Cardiac muscle cell (in vitro differentiated cells and primary cell): ENCODE data around the gene LYPD6. TPM values are rescaled to one million over a fixed set of nuclear protein-coding genes. Genes with fewer than 3 reads are reported as not detected.

Experiments
- DNase-seq, 2 donors: peaks; one replicate each; pipeline versions ENCODE4 v3.0.0 to v3.0.0-alpha.2; 2010 to 2017; ENCODE audit warnings: low read depth in 1 of 2, low spot score in 1 of 2
- H3K27ac ChIP-seq: fragments of 200-600 bp; sonication (generic); 2 replicates; pipeline ENCODE4 v1.5.1; 2016
- H3K27me3 ChIP-seq: fragments of 200-600 bp; sonication (generic); 2 replicates; pipeline ENCODE4 v1.6.0; 2016; ENCODE audit warnings: control low read depth
- H3K36me3 ChIP-seq: fragments of 200-600 bp; sonication (generic); 2 replicates; pipeline ENCODE4 v1.5.1; 2016; ENCODE audit warnings: control low read depth
- H3K4me1 ChIP-seq: fragments of 200-600 bp; sonication (generic); 2 replicates; pipeline ENCODE4 v1.8.1; 2017; ENCODE audit warnings: low read depth, mild to moderate bottlenecking, mixed run types
- H3K4me3 ChIP-seq: fragments of 200-600 bp; sonication (generic); 2 replicates; pipeline ENCODE4 v1.5.1; 2016; ENCODE audit warnings: mild to moderate bottlenecking
- H3K9me3 ChIP-seq: fragments of 200-600 bp; sonication (generic); 2 replicates; pipeline ENCODE4 v1.5.1; 2017; ENCODE audit warnings: low read depth, mild to moderate bottlenecking, control low read depth
- CTCF ChIP-seq: IDR thresholded peaks from 2 replicates; pipeline ENCODE4 v1.5.1; 2012; ENCODE audit warnings: low read depth, mild to moderate bottlenecking, low read length
- polyA plus RNA-seq: library from polyadenylated mRNA; unstranded; fragments of >200 nt; fragmentation: Nextera tagmentation; extraction: Ambion mirVana; gene quantifications from 2 replicates; pipeline ENCODE4 v1.2.1, GENCODE V29; 2016
- total RNA-seq: library from RNA; depleted of rRNA; stranded (reverse); fragments of >200 nt; gene quantifications from 2 replicates; pipeline ENCODE4 v1.2.3, GENCODE V29; 2016

Gene LYPD6
- total and polyA plus RNA-seq, 2 experiments from 2014 or later: 5.8 to 7.6 TPM

DNA sequence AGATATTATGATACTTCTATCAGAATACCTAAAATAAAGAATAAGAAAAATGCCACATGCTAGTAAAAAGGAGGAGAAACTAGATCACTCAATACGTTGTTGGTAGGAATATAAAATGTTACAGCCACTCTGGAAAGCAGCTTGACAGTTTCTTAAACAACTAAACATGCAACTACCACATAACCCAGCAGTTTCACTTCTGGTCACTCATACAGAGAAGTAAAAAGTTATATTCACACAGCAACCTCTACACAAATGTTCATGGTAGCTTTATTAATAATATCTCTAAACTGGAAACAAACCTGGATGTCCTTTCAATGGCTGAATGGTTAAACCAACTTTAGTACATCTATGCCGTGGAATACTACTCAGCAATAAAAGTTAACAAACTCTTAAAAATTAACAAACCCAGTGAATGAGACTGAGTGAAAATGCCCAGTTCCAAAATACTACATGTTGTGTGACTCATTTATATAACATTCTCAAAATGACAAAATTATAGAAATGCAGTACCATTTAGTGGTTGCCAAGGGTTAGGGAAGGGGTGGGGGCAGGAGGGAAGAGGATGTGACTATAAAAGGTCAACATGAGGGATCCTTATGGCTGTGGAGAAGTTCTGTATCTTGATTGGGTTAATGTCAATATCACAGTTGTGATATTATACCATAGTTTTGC lies 133.1 kb downstream of the LYPD6 start:
- DNase-seq: no peak
- no peaks in the 10 kb centered on the region for H3K27me3 ChIP-seq
- H3K27ac ChIP-seq: no peak overlapping the region
- no peak overlapping the region for H3K4me3 ChIP-seq
- no peak for TF ChIP-seq CTCF
- H3K4me1 ChIP-seq: peaks cover 18% of the 10 kb centered on the region
- H3K36me3 ChIP-seq: no peaks in the 10 kb centered on the region
- no peaks in the 10 kb centered on the region for H3K9me3 ChIP-seq

GRCh38 chr2:149464396-149464795 lies 134.0 kb downstream of the LYPD6 start:
- Histone ChIP-seq H3K27ac (no peak overlapping the region), H3K4me1 (peaks cover 18% of the 10 kb centered on the region), H3K27me3 (no peaks in the 10 kb centered on the region), H3K36me3 (no peaks in the 10 kb centered on the region), H3K4me3 (no peak overlapping the region), H3K9me3 (no peaks in the 10 kb centered on the region)
- TF ChIP-seq CTCF: no peak
- no peak for DNase-seq

GRCh38 chr2:149465873-149466272 lies 135.5 kb downstream of the LYPD6 start:
- H3K27me3 ChIP-seq: no peaks in the 10 kb centered on the region
- no peak for DNase-seq
- peak overlapping the region; percentile 27 for H3K27ac ChIP-seq
- H3K4me3 ChIP-seq: no peak overlapping the region
- H3K4me1 ChIP-seq: peaks cover 18% of the 10 kb centered on the region
- H3K9me3 ChIP-seq: no peaks in the 10 kb centered on the region
- TF ChIP-seq CTCF: no peak
- no peaks in the 10 kb centered on the region for H3K36me3 ChIP-seq

DNA sequence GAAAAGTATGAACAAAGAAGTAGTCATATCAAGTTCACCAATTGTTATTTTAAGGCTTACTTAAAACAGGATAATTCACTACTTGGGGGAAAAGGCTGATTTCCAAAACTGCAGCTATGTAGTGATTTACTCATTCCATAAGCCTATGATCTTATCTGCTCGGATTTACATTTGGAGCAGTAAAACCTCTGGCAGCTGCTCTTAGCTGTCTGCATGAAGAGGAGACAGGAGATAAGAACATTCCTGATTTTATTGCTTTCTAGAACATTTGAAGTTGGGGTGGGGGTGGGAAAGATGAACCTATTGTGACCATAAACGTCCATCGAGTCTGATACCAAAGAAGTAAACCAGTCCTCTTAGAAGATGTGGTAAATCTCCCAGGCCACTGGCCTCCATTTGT lies 136.2 kb downstream of the LYPD6 start:
- Histone ChIP-seq H3K36me3 (no peaks in the 10 kb centered on the region), H3K27ac (no peak overlapping the region), H3K27me3 (no peaks in the 10 kb centered on the region), H3K9me3 (no peaks in the 10 kb centered on the region), H3K4me1 (peaks cover 18% of the 10 kb centered on the region), H3K4me3 (no peak overlapping the region)
- no peak for TF ChIP-seq CTCF
- DNase-seq: peak in 1 of 2 donors; percentile 21

DNA sequence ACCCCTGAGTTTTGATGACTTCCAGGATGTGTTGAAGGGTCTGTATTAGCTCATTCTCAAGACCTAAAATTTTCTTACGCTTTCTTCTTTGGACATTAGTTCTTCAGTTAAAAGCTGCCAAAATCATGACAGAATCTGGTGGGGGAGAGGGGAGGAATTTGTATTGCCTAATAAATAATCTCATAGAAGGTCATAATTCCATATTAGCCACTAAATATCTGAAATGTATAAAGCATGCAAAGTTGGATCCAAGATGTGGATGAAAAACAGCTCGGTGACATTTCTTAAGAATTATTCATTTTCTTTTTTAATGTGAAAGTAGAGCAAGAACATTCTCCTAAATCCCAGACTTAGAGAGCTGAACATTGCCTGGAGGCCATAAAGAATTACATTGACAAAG lies 137.0 kb downstream of the LYPD6 start:
- DNase-seq: peak in 1 of 2 donors; percentile 53
- no peak overlapping the region for H3K4me3 ChIP-seq
- no peaks in the 10 kb centered on the region for H3K9me3 ChIP-seq
- peaks cover 18% of the 10 kb centered on the region for H3K4me1 ChIP-seq
- no peaks in the 10 kb centered on the region for H3K27me3 ChIP-seq
- no peak for TF ChIP-seq CTCF
- no peaks in the 10 kb centered on the region for H3K36me3 ChIP-seq
- no peak overlapping the region for H3K27ac ChIP-seq
